Activated CD4-positive, alpha-beta T cell treated with anti-CD3 and anti-CD28 coated beads for 4 hours (primary cell): ENCODE results near the gene PLA2G12A.
A peak's percentile ranks its signal among the peaks of the same experiment; 100 is the strongest.
"Not testable (repeated sequence)": the region's sequence is repeated elsewhere in the genome, so short reads cannot be mapped to it uniquely, and the experiment has no call there.

Experiments used
- DNase-seq, 2 donors: peaks; one replicate each; pipeline ENCODE4 v3.0.0-alpha.2; 2020

The PLA2G12A gene

DNA sequence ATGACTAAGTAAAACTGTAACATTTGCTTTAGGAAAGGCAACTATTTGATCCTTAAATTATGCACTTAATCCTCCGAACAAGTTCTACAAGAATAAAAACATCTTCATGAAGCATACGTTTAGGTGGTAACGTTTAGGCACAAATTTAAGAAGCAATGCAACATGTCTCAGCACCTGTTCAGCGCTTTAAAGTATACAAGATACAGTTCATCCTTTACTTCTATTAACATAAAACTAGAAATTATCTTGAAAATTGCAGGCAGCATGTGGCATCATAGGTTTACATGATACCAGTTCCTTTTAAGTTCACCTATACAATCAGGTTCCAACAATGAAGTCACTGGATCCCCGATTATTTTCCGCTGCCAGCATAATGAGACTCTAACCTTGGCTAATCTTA is 1.5 kb downstream of the PLA2G12A start:
- no peak for DNase-seq

GRCh38 chr4:109723110-109723509 is 6.8 kb downstream of the PLA2G12A start:
- no peak for DNase-seq

- no peak for DNase-seq
Measured at GRCh38 chr4:109722357-109722756, 7.5 kb downstream of the PLA2G12A start.

DNA sequence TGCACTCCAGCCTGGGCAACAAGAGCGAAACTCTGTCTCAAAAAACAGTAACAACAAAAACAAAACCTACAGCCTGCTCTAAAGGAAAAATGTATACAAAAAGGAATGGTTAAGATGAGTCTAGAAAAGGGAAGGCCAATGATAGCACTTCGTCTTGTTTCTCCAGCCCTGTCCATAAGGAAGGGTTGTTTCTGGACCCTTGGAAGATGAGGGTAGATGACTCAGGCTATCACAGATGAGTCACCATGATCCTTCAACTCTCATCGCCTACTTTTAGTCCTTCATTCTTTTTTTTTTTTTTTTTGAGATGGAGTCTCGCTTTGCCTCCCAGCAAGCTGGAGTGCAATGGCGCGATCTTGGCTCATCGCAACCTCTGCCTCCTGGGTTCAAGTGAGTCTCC is 8.8 kb downstream of the PLA2G12A start:
- no peak for DNase-seq

DNA sequence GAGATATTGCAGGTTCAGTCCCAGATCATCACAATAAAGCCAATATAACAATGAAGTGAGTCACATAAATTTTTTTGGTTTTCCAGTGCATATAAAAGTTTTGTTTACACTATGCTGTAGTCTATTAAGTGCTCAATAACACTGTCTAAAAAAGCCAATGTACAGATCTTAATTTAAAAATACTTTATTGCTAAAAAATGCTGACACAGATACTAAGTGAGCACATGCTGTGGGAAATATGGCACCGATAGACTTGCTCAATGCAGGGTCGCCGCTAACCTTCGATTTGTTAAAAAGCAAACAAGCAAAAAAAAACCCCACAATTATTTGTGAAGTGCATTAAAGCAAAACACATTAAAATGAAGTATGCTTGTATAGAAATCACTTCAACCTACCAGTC is 10.3 kb downstream of the PLA2G12A start:
- DNase-seq: no peak

GRCh38 chr4:109718759-109719158 is 11.1 kb downstream of the PLA2G12A start:
- DNase-seq: no peak

- no peak for DNase-seq
Measured at GRCh38 chr4:109713500-109713899, 16.4 kb downstream of the PLA2G12A start.

DNA sequence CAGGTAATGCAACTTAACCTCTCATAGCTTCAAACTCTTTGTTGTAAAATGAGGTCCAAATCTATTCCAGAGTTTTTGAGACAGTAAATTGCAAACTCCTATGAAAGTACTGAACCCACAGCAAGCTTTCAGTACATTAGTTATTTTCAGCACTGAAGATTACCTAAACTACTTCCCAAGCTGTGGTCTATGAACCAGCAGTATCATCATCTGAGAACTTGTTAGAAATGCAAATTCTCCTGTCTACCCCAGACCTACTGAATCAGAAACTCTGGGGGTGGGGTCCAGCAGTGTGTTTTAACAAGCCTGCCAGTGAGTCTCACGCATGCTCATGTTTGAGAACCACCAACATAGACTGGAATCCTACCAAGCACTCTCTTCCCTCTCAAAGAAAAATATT is 20.9 kb downstream of the PLA2G12A start:
- no peak for DNase-seq

DNA sequence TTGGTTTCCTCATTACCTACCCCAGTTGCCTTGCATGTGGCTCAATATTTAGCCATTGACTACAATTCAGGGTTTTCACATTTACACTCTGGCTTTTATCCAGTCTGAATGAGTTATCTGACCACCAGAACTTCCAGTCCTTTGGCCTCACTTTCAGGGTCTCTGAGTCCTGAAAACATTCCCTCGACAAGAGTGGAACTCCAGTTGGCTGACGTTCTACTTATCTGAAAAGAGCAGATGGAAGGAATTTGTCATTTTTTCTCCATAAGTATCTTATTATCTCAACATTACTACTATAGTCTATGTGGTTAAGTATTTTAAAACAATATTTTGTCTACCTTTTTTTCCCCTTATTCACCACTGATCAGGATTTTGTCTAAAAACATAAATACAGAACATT is 21.4 kb downstream of the PLA2G12A start:
- no peak for DNase-seq

DNA sequence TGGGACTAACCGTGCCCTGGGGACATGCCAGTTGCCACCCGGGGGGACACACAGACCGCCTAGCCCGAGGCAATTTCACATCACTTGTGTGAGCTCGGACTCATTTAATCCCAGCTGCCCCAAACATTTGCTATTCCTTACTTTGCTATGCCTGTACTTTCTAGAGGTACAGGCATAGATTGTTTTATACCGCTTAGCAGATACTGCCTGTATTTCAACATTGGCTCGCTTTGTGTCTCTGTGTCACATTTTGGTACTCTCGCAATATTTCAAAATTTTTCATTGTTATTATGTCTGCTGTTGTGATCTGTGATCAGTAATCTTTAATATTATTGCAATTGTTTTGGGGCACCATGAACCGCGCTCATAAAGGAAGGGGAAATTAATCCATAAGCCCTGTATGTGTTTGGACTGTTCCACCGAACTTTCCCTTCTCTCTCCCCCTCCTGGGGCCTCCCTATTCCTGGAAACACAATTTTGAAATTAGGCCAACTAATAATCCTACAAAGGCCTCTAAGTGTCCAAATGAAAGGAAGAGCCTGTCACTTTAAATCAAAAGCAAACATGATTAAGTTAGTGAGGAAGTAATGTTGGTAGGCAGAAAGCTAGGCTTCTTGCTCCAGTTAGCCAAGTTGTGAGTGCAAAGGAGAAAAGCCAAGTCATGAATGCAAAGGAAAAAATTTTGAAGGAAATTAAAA is 26.1 kb downstream of the PLA2G12A start:
- no peak for DNase-seq

GRCh38 chr4:109702950-109703663 is 26.8 kb downstream of the PLA2G12A start, which contains the start of gene CASP6:
CASP6 (minus strand) TSS chr4:109703445; CDS start chr4:109703395, 50 bp downstream.
- peak; percentile 71 to 74 for DNase-seq

GRCh38 chr4:109701566-109702410 is 28.1 kb downstream of the PLA2G12A start:
- no peak for DNase-seq

DNA sequence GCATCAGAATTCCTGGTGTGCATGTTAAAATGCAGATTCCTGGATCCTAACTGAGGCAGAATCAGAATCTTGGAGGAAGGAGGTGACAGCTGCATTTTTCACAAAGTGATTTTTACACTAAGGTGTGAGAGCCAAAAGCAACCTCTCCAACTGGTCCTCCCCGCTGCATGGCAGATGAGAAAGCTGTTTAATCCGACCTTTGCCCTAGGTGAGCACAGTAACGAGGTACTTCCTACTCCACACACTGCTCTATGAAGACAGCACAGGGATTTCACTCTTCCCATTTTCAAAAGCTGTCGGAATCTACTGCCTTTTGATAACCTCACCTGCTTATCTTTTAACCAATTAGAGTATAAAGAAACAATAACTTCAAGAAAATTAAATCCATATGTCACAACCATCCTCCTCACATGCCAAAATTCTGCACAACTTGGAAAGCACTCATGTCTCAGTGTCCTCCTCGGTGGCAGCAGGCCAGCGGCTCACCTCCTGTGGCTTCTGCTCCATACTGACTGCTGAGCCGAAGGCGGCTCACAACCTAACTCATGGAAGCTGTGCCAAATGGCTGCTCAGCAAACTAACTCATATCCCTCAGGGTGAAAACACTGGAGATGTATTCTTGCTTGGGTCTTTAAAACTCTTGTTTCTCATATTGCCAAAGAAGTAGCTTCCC is 30.2 kb downstream of the PLA2G12A start:
- no peak for DNase-seq

DNA sequence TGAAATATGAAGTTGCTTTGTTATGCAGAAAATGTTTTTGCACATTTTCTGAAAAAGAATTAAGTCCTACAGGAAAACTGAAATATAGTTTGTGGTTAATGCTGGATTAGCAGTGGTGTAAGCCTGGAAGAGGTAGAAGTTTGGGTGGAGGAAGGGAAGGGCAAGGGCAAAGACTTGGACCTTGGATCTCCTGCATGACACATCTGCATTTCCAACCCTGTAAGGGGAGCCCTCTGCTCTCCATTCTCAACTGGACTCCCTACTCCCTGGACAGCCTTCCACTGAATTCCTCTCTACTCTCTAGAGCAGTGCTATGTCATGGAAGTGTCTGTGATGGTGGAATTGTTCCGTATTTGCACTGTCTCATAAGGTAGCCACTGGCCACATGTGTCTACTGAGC is 31.2 kb downstream of the PLA2G12A start:
- DNase-seq: no peak

GRCh38 chr4:109691411-109691920 is 38.4 kb downstream of the PLA2G12A start:
- DNase-seq: no peak

GRCh38 chr4:109690690-109691410 is 39.0 kb downstream of the PLA2G12A start:
- no peak for DNase-seq

DNA sequence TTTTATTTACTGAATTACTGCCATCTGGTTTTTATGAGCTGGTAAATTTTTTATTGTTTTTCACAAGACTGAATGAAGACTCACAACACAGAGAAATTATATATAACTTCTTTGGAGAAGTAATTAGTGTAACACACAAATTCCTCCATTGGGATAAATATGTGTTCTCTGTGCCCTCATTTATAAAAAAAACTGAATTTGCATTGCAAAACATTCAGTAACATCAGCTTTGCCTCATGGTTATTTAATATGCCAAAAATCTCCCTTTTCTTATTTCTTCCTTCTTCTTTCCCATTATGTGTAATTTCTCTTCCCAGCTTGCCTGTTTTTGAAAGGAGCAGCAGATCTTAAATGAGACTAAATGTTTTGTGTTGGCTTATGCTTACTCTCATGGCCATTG is 45.1 kb downstream of the PLA2G12A start:
- no peak for DNase-seq

DNA sequence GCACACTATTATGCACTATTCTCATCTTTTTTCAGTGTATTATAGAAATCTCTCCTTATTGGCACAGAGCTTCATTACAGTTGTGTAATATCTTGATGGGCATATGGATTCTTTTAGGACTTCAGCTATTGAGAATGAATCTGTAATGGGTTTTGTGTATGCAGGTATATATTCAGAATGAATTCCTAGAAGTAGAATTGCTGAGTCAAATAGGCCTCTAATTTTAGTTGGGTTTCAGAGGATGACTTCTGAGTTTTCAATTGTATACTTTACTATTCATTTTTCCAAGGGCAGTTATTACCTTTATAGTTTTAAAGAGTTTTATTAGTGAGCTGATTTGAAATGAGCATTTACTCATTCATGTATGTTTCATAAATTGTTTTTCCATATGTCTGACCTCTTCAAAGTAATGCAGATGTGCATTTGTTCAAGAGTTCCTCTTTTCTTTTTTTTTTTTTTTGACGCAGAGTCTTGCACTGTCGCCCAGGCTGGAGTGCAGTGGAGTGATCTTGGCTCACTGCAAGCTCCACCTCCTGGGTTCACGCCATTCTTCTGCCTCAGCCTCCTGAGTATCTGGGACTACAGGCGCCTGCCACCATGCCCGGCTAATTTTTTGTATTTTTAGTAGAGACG is 46.1 kb downstream of the PLA2G12A start:
- no peak for DNase-seq

GRCh38 chr4:109682875-109683274 is 47.0 kb downstream of the PLA2G12A start:
- DNase-seq: no peak

DNA sequence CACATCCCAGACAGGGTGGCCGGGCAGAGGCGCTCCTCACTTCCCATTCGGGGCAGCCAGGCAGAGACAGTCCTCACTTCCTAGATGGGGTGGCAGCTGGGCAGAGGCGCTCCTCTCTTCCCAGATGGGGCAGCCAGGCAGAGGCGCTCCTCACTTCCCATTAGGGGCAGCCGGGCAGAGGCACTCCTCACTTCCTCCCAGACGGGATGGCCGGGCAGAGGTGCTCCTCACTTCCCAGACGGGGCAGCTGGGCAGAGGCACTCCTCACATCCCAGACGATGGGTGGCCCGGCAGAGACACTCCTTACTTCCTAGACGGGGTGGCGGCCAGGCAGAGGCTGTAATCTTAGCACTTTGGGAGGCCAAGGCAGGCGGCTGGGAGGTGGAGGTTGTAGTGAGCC is 50.9 kb downstream of the PLA2G12A start:
- DNase-seq: not testable (repeated sequence)

DNA sequence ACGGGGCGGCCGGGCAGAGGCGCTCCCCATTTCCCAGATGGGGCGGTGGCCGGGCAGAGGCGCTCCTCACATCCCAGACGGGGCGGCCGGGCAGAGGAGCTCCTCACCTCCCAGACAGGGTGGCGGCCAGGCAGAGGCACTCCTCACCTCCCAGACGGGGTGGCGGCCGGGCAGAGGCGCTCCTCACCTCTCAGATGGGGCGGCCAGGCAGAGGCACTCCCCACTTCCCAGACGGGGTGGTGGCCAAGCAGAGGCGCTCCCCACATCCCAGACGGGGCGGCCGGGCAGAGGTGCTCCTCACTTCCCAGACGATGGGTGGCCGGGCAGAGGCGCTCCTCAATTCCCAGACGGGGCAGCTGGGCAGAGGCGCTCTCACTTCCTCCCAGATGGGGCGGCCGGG is 51.4 kb downstream of the PLA2G12A start:
- not testable (repeated sequence) for DNase-seq

- no peak for DNase-seq
Measured at GRCh38 chr4:109676886-109677285, 53.0 kb downstream of the PLA2G12A start.
